ENCODE measurements around the gene OBP2A.

OBP2A gene

DNA sequence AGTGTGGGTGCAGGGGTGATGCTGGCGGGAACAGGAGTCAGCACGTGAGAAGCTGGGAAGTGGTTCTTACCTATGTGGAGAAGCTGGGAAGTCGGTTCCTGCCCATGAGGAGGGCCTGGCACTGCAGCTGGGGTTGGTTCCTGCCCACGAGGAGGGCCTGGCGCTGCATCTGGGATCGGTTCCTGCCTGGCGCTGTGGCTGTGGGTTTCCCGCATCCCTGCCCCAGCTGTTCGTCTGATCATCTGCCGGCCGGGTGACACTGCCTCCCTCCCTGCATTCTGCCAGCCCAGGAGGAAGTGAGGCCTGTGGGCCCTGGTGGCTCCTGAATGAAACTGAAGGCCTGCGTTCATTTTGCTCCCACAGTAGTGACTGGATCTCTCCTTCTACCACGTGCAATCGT is 5.1 kb downstream of the OBP2A start:
- DNase-seq (ENCODE audit: low read depth in 2 of 3, low spot score in 2 of 3): no peak

DNA sequence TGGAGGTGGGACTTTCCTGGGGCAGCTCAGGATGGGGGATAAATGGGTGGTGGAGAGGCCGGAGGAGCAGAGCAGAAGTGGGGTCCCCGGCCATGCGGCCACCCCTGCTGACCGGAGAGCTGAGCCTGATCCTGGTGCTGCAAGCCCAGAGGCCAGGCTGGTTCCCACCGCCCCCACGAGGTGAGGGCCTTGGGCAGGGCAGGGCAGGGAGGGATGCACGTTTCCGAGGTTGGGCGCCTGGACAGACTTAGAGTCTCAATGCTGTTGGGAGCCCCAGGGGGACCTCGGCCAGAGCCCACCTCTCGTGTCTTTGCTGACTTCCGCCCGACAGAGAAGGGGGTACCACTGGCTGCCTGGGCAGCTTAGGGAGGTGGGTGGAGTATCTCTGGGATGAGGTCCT is 5.5 kb downstream of the OBP2A start:
- no peak for DNase-seq (ENCODE audit: low read depth in 2 of 3, low spot score in 2 of 3)

DNA sequence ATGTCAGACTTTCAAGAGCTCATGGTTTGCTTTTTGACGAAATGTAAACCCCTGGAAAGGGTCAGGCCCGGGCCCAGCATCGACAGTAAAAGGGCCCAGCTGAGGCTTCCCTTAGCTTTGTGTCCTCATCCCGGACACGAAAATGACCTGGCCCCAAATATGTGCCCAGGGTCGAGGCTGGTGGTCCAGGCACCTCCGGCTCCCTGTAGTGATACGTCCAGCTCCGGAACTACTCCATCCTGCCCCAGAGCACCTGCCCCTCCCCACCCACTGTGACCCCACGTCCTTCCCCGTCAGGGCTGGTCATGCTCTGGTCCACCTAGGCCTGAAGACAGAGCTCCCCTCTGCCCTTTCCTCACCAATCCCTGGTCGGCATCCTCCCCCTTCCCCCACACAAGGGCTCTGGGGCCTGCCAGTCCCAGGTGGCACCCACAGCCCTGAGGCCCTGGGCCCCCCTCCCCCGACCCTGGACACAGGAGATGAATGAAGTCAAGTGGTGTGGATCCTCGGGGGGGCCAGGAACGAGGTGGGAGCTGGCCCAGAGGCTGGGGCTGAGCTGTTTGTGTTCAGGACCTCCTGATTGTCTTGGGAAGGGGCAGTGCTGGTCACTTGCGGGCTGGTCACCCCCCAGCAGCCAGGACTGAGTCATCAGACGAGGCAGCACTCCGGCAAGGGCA is 6.2 kb downstream of the OBP2A start:
- DNase-seq (ENCODE audit: low read depth in 2 of 3, low spot score in 2 of 3): no peak

DNA sequence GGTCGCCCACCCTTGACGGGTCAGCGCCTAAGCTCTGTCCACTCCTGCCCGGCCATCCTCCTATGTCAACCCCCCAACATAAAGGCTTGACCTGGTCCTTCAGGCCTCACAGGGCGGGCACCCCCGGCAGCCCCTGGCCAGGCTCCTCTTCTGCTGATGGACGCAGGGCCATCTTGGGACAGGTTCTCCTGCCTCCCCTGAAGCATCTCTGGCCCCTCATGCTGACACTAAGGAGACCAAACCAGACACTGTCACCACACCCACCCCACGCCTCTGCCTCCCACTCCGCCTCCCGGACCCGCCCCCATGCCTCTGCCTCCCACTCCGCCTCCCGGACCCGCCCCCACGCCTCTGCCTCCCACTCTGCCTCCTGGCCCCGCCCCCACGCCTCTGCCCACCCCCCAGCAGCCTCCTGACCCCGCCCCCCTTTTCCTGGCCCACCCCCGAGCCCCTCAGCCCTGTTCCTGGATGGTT is 6.8 kb downstream of the OBP2A start:
- no peak for DNase-seq (ENCODE audit: low read depth in 2 of 3, low spot score in 2 of 3)

DNA sequence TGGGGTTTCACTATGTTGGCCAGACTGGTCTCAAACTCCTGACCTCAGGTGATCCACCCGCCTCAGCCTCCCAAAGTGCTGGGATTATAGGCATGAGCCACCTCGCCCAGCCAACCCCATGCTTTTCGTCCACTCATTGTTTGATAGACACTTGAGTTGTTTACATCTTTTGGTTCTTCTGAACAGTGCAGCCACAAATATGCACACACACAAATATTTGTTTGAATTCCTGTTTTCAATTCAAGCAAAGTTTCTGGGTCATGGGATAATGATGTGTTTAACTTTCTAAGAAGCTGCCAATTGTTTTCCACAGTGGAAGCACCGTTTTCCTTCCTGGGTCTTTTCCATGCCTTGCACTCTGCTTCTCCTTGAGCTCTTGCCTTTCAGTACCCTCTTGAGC is 8.8 kb downstream of the OBP2A start:
- DNase-seq (ENCODE audit: low read depth in 2 of 3, low spot score in 2 of 3): no peak

DNA sequence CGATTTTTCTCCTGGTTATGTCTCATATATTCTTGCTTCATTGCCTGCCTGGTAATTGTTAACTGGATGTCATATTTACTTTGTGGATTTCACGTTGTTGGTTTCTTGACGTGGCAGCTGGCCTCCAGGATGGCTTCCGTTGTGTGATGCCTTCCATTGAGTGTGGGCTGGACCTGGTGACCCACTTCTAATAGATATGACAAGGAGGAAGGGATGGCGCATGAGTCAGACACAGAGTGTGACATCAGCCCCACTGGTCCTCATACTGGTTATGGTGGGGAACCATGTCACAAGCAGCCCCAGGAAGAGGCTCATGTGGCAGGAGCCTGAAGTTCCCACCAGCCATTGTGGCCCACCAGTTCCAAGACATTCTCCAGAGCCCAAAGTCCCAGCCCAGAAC is 9.3 kb downstream of the OBP2A start:
- DNase-seq (ENCODE audit: low read depth in 2 of 3, low spot score in 2 of 3): no peak

DNA sequence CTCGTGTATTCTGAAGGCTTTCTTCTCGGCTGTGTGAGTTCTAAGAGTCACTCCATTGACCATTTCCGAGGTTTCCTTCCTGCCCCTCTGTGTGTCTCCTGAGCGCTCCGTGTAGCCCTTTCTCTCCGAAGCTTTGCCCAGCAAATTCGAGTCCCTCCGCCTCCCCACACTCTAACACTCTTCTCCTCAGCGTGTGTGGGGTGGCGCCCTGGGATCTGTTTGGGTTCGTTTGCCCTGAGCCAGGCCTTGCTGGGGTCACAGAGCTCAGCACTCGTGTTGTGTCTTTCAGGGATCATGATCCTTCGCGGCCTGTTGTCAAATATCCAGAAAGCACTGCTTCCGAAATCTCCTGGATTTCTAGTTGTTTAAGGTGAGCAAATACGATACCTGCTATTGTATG is 10.0 kb downstream of the OBP2A start:
- no peak for DNase-seq (ENCODE audit: low read depth in 2 of 3, low spot score in 2 of 3)

DNA sequence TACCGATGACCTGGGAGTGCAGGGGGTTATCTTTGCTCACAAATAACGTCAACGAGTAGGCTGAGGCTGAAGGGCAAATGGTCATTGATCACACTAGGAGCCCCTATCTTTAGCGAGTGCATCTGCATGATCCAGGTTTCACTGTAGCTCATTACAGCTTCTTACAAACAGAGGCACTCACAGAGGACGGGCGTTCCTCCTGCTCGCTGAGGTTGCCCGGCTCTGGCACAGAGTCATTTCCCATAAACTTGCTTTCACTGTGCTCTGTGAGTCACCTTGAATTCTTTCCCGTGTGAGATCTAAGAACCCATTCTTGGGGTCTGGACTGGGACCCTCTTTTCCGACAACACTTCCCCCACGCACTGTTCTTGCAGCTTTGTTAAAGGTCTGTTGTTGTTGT is 13.7 kb downstream of the OBP2A start:
- no peak for DNase-seq (ENCODE audit: low read depth in 2 of 3, low spot score in 2 of 3)

DNA sequence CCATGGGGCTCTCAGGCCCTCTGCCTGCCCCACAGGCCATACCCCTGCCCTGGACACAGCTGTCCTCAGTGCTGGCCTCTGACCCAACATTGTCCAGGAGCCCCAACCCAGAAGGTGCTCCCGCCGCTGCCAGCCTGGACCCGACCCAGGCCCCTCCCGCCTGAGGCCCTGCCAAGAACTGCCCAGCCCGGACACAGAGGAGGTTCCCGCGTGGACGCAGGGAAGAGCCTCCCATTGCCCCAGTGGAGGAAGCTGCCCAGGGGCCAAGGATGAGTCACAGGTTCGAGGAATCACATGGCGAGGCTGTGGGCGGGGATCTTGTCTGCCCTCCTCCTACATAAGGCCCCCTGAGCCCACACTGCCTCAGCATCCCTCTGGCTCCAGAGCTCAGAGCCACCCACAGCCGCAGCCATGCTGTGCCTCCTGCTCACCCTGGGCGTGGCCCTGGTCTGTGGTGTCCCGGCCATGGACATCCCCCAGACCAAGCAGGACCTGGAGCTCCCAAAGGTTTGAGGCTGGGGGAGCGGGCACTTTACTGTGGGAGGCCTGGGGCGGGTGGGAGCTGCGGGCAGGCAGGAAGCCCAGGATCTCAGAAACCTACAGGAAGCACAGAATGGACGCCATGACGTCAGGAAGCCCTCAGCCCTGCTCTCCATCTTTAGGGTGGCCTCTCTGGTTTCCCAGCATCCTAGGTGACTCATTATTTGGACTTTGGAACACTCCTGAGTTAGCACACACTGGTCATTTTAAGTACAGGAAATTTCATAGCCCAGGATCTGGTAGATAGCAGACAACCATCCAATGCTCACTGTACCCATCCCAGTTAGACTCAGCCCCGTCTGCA is 15.7 kb downstream of the OBP2A start, which contains the start of gene PAEP:
Gene PAEP, plus strand, starts transcription at position 366 of the 844 bp plus-strand sequence.
- no peak for DNase-seq (ENCODE audit: low read depth in 2 of 3, low spot score in 2 of 3)

DNA sequence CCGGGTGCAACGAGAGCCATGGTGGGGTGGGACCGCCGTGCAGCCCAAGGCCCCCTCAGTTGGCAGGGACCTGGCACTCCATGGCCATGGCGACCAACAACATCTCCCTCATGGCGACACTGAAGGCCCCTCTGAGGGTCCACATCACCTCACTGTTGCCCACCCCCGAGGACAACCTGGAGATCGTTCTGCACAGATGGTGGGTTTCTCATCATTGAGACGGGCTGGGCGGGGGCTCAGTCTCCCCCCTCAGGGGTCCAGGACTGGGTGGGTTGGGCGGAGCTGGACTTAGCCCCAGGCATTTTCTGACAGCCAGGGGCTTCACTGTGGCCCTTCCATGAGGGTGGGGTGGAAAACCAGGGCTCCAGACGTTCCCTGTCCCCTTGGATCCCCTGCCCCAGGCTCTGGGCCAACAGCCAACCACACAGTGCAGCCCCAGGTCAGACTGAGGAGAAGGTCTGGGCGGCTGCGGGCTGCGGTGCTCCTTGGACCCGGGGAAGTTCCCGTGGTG is 16.4 kb downstream of the OBP2A start:
- DNase-seq (ENCODE audit: low read depth in 2 of 3, low spot score in 2 of 3): no peak

DNA sequence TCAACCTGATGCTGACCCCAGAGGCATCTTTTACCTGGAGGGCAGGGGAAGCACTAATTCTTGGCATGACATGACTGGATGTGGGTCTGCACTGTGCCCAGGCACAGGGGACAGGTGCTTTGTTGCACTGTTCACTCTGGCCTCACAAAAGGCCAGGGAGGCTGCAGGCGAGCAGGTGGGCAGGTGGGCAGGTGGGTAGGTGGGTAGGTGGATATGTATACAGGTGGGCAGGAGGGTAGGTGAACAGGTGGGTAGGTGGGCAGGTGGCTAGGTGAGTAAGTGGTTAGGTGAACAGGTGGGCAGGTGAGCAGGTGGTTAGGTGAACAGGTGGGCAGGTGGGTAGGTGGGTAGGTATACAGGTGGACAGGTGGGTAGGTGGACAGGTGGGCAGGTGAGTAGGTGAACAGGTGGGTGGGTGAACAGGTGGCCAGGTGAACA is 17.1 kb downstream of the OBP2A start:
- DNase-seq (ENCODE audit: low read depth in 2 of 3, low spot score in 2 of 3): no peak

DNA sequence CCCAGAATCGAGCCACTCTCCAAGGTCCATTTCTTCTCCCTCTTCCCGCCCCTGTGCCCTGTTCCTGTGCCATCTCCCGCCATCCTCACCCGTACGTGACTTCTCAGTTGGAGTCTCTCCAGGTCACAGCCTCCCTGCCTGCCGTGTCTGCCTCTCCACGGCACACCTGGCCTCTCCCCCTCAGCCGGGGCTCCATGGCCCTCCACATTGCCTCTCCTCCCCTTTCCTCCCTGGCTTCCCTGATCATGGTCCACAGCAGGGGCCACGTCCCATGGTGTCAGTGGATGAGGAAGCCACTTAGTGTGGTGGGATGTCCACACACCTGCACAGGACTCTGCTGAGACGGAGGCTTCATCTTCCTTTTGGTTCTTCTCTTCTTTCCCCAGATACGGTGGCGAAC is 17.9 kb downstream of the OBP2A start:
- DNase-seq (ENCODE audit: low read depth in 2 of 3, low spot score in 2 of 3): no peak

DNA sequence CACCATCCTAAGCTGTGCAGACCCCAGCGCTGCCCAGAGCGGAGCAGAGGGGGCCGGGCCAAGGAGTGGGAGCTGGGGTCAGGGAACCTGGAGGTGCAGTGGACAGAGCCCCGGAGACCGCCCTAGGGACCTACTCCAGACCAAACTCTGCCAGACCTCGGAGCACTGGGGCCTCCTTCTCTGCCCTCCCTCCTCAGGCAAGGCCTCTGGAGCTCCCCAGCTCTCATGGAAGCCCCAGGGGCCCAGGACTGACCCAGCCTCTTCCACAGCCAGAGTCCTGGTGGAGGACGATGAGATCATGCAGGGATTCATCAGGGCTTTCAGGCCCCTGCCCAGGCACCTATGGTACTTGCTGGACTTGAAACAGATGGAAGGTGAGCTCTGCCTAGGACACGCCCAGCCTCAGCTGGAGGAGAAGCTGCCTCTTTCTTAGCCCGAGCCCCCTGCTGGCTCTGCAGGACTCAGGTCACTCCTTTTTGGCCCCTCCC is 19.3 kb downstream of the OBP2A start:
- no peak for DNase-seq (ENCODE audit: low read depth in 2 of 3, low spot score in 2 of 3)

DNA sequence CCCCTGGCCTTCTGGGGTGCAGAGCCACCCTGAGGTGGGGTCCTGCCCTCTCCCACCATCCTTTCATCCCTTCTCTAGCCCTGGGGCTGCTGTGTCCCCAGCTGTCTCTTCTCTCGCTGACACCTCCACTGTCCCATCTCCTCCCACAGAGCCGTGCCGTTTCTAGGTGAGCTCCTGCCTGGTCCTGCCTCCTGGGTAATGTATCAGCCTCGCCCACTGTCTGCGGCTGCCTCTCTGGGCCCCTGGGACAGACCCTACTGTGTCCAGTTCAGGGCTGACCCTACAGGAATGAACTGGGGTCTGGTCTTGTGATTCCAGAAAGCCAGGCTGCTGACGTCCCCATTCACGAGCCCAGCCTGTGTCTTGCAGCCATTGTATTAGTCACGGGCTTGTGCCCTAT is 19.7 kb downstream of the OBP2A start:
- no peak for DNase-seq (ENCODE audit: low read depth in 2 of 3, low spot score in 2 of 3)

DNA sequence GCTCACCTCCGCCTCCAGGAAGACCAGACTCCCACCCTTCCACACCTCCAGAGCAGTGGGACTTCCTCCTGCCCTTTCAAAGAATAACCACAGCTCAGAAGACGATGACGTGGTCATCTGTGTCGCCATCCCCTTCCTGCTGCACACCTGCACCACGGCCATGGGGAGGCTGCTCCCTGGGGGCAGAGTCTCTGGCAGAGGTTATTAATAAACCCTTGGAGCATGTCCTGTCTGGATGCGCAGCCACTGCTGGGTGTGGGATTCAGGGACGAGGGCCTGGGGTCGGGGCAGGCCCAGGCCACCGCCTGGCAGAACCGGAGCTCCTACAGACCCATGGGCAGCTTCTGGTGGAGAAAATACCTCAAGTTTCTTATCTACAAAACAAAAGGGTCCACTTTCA is 20.6 kb downstream of the OBP2A start:
- no peak for DNase-seq (ENCODE audit: low read depth in 2 of 3, low spot score in 2 of 3)

DNA sequence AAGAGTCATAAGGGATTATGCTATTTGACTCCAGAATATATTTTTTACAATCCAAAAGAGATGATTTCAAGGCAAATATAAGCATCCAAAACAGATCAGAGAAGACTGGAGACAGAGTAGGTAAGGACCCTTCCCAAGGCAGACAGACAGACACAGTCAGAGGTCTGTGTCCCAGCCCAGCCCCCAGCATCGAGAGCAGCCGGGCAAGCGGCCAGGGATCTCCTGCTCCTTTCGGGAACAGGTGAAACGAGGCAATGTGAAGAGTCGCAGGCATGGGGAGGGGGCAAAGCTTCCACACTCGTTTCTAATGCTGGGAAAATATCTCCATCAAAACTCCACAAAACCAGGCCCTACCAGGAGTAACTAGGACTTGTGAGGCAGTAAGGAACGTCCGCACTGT is 21.4 kb downstream of the OBP2A start:
- DNase-seq (ENCODE audit: low read depth in 2 of 3, low spot score in 2 of 3): no peak

DNA sequence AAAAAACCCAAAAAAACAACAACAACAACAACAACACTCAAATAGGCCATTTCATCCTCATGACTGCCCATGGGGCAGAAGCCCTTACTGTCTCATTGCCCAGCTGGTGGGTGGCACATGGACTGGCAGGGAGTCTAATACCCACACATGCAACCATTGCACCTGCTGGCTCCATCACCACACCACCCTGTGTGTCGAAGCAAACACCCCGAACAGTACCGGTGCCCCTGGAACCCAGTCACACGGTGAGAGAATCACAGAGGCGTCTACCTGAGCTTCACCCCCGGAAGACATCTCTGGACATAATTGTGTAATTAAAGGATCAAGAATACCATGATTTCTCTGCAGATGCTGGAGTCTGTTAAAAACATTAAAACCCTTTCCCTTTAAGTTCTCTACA is 22.1 kb downstream of the OBP2A start:
- DNase-seq (ENCODE audit: low read depth in 2 of 3, low spot score in 2 of 3): no peak

DNA sequence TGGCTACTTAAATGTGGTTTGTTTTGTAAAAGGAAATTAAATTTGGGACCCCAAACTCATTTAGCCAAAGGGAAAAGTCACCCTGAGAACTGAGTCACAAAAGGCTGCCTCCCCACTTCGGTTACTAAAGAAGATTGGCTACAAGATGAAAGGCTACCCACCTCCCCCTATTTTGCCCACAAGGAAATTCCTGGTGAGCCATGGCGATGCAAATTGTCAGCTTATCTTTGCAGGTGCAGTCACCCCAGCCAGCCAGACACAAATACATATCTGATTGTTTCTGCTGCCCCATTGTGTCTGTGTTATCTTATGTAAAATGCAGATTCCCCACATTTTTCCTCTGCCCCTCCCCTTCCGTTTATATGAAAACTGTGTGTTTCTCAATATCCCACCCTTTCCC is 24.5 kb downstream of the OBP2A start:
- DNase-seq (ENCODE audit: low read depth in 2 of 3, low spot score in 2 of 3): no peak

DNA sequence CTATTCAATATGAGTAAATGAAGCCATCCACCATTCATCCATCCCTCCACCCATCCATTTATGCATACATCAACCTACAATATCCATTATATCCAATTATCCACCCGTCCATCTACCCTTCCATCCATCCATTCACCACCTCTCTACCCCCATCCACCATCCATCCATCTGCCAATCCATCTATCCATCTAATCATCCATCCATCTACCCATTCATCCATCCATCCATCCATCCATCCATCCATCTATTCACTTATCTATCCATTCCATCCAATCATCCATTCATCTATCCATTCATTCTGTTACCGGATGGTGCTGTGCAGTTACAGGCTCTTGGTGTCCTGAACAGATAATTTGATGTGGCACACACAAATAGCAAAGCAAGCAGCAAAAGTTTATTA is 26.3 kb downstream of the OBP2A start:
- no peak for DNase-seq (ENCODE audit: low read depth in 2 of 3, low spot score in 2 of 3)

DNA sequence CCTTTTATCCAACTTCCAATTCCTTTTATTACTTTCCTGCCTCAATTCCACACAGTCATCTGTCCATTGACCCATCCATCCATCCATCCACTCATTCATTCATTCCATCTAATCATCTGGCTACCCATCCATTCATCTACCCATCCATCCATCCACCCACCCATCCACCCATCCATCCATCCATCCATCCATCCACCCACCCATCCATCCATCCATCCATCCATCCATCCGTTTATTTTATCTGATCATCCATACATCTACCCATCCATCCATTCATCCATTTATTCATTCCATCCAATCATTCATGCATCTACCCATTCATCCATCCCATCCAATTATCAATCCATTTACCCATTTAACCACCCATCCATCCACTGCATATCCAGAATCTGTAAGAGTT is 27.2 kb downstream of the OBP2A start:
- no peak for DNase-seq (ENCODE audit: low read depth in 2 of 3, low spot score in 2 of 3)

DNA sequence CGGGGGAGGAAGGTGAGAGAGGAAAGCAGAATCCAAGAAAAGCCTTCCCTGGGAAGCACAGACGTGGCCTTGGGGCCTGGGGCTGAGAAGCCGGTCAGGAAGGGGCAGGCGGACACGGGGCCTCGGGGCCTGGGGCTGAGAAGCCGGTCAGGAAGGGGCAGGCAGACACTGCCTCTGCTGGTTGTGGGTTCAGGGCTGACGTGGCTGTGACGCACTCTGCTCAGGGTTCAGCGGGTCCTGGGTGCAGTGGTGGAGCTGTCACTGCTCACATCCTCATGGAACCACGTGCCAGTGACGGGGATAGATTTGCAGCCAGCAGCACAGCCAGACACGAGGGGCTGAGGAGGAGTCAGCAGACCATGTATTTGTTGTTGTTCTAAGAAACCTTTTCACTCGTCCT is 28.4 kb downstream of the OBP2A start:
- no peak for DNase-seq (ENCODE audit: low read depth in 2 of 3, low spot score in 2 of 3)

DNA sequence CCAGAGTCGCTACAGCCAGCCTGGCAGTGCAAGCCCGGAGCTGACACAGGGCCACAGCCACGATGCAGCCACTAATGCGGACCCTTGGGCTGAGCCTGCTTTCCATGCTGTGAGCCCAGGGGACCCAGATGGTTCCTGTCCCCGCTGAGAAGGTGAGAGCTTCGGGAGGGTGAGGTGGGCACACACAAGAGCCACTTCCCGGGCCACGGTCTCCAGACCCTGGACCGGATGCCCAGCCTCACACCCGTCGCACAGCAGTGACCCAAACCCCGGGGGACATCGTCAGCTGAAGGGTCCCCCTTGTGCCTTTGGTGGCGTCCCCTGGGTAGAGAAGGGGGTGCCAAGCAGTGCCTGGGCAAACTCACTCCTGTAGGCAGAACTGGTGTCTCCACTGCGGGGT is 29.0 kb downstream of the OBP2A start:
- no peak for DNase-seq (ENCODE audit: low read depth in 2 of 3, low spot score in 2 of 3)
